Heart right ventricle (tissue), 16 donors: ENCODE results near the gene USP19. TPM values are rescaled to one million over a fixed set of nuclear protein-coding genes. Genes with fewer than 3 reads are reported as not detected.

Source experiments
- ATAC-seq, 8 donors: fragments of 200-7000 bp; cut with Tn5 transposase; one replicate each; pipeline ENCODE4 v1.9.1; 2020; ENCODE audit warnings: mild to moderate bottlenecking in 8 of 8, moderate library complexity in 8 of 8, moderate number of reproducible peaks in 1 of 8
- DNase-seq, 2 donors: peaks; one replicate each; pipeline ENCODE4 v3.0.0-alpha.2; 2020
- H3K27ac ChIP-seq, 10 donors: fragments of 200-600 bp; sonication (generic) in 2 of 10; one replicate each; pipeline versions ENCODE4 v1.5.0 to v1.8.0; 2020 to 2022; ENCODE audit warnings: mild to moderate bottlenecking in 3 of 10
- H3K27me3 ChIP-seq, 7 donors: fragments of 200-600 bp; one replicate each; pipeline ENCODE4 v1.8.0; 2021 to 2022; ENCODE audit warnings: mild to moderate bottlenecking in 2 of 7
- H3K36me3 ChIP-seq, 9 donors: fragments of 200-600 bp; sonication (generic) in 1 of 9; one replicate each; pipeline versions ENCODE4 v1.5.0 to v1.8.0; 2020 to 2022; ENCODE audit warnings: mild to moderate bottlenecking in 2 of 9
- H3K4me1 ChIP-seq, 9 donors: fragments of 200-600 bp; sonication (generic) in 1 of 9; one replicate each; pipeline versions ENCODE4 v1.5.0 to v1.8.0; 2020 to 2022; ENCODE audit warnings: mild to moderate bottlenecking in 4 of 9
- H3K4me3 ChIP-seq, 10 donors: fragments of 200-600 bp; sonication (generic) in 2 of 10; one replicate each; pipeline versions ENCODE4 v1.5.0 to v1.8.0; 2020 to 2022; ENCODE audit warnings: mild to moderate bottlenecking in 7 of 10, moderate library complexity in 2 of 10
- H3K9me3 ChIP-seq, 11 donors: fragments of 200-600 bp in 10 of 11; sonication (generic) in 2 of 11; one replicate each; pipeline versions ENCODE4 v1.5.0 to v1.8.0; 2013 to 2022; ENCODE audit warnings: mild to moderate bottlenecking in 2 of 11, control low read depth in 1 of 11, moderate library complexity in 1 of 11
- WGBS, 2 donors: extraction: QIAGEN DNeasy Blood & Tissue Kit; methylation state at CpG; one replicate each; pipeline ENCODE4 v1.1.7; 2013; ENCODE audit warnings: inconsistent platforms in 1 of 2; 5-methylcytosine and 5-hydroxymethylcytosine counted together
- intact Hi-C, 10 donors: fragments of 100-400 bp; cut with DNase I; formaldehyde crosslinking; loops; one replicate each; pipeline versions ENCODE4 v1.11.1 to v1.14.2; 2022
- polyA plus RNA-seq, 2 donors: library from polyadenylated mRNA; stranded (reverse); fragments of 200-250 nt; gene quantifications; one replicate each; pipeline ENCODE4 v1.2.3, GENCODE V29; 2013
- total RNA-seq, 10 donors: library from RNA; stranded (reverse); fragmentation: NEBNext Ultra II Directional in 3 of 10; extraction: Animal tissue kit (Norgen Biotek cat#: 25700) in 3 of 10; gene quantifications; one replicate each; pipeline versions ENCODE4 v1.2.1 to v1.2.4, GENCODE V29; 2021 to 2023
- TF ChIP-seq, protein P1 (sequence below), 9 donors: fragments of 200-600 bp; sonication (generic) in 2 of 9; IDR thresholded peaks; one replicate each; pipeline versions ENCODE4 v1.5.0 to v1.8.0; 2021 to 2022; ENCODE audit warnings: antibody characterized with exemption in 9 of 9, mild to moderate bottlenecking in 5 of 9, moderate library complexity in 1 of 9
- donor health status: Arrhythmogenic right ventricular cardiomyopathy.
- donor health status: ischemic (EF 13 %, LVEDD 7.1; RV severe dilation, severe dysfunction).
- donor health status: healthy with polysubstance abuse.
- donor health status: DM: no; HTN: yes; CAD: no.
- donor health status: DM: no; HTN: no; CAD: no.
- donor health status: ischemic (EF 25% LVEDD 6.9; RV normal size, moderate dysfunction).
- donor health status: ischemic (EF 25% LVEDD 5.7; RV mildly dilated, moderate dysfunction).
- donor health status: healthy.
- donor health status: DM: yes; HTN: yes; CAD: no.
- donor health status: Ischemic cardiomyopathy.
- donor health status: ischemic (EF 35%, LVEDD 5.7; RV mildly dilated, moderate dysfunction).
- donor health status: nonischemic (EF 11% LVEDD 7.7; RV severe dilation, severe dysfunction).
- donor health status: DM: yes; HTN: yes; CAD: no.
- donor health status: PGD.
- donor health status: ischemic (EF 29% LVEDD 5.4; RV normal size, mild dysfunction).
- donor health status: nonischemic (EF 23%, LVEDD 6.1; RV moderate dilation, normal function).

USP19 gene
- total and polyA plus RNA-seq, 12 donors: 18.1 to 78.1 (median 61.4) TPM

DNA sequence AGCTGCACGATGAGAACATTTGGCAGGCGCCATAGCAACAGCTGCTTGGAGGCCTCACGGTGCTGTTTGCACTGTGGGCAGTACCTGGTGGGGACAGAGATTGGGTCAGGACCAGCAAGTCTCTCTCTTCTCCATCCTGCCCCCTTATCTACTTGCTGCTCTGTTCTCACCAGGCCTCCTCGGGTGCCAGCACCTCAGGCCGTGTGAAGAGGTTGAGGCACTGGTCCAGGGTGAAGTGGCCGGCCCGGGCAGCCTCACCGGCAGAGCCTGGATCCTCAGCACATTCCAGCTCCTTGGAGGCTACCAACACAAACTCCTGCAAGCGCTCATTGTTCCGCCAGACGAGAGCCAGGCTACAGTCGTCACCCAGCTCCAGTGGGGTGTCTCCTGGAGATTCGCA is 9.8 kb downstream of the USP19 start:
- H3K36me3 ChIP-seq: peaks cover 0 to 98% (median 84%) of the 10 kb centered on the region in 9 donors
- no peak for ATAC-seq
- no peaks in the 10 kb centered on the region for H3K9me3 ChIP-seq
- DNase-seq: no peak
- H3K4me1 ChIP-seq: peaks cover 0 to 4% (median under 1%) of the 10 kb centered on the region in 9 donors
- 66 to 80% methylated on average over 13 of the region's 13 CpGs for WGBS, 2 donors
- H3K27me3 ChIP-seq: no peaks in the 10 kb centered on the region
- TF ChIP-seq, protein P1, sequence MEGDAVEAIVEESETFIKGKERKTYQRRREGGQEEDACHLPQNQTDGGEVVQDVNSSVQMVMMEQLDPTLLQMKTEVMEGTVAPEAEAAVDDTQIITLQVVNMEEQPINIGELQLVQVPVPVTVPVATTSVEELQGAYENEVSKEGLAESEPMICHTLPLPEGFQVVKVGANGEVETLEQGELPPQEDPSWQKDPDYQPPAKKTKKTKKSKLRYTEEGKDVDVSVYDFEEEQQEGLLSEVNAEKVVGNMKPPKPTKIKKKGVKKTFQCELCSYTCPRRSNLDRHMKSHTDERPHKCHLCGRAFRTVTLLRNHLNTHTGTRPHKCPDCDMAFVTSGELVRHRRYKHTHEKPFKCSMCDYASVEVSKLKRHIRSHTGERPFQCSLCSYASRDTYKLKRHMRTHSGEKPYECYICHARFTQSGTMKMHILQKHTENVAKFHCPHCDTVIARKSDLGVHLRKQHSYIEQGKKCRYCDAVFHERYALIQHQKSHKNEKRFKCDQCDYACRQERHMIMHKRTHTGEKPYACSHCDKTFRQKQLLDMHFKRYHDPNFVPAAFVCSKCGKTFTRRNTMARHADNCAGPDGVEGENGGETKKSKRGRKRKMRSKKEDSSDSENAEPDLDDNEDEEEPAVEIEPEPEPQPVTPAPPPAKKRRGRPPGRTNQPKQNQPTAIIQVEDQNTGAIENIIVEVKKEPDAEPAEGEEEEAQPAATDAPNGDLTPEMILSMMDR (IDR thresholded peaks at IDR 0.05): no peak
- H3K27ac ChIP-seq: no peak overlapping the region
- intact Hi-C loops: no loop called here
- H3K4me3 ChIP-seq: no peak overlapping the region

DNA sequence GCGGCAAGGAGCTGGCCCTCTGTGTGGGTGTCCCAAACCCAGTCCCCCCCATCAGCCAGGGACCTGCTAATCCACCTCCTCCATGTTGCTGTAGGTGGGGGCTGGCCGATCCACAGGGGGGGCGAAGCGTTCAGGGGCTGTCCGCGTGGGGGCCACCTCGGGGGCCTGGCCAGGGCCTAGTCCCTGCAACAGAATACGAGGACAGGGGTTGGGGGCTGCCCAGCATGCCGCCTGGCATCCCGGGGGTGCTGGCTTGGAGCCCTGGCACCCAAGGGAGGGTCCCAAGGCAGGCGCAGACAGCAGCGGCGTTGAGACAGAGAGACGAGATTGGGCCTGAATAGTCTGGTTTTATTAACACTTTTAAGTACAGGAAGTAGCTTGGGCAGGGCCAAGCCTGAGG is 12.3 kb downstream of the USP19 start:
- 79 to 83% methylated on average over 14 of the region's 14 CpGs for WGBS, 2 donors
- intact Hi-C loops: loop anchor here in 1 of 10 donors (10.0 kb wide), 1 partner anchor 336 kb away; no protein-coding TSS in a partner anchor
- ATAC-seq: no peak
- no peaks in the 10 kb centered on the region for H3K27me3 ChIP-seq
- no peaks in the 10 kb centered on the region for H3K9me3 ChIP-seq
- peaks cover 9 to 21% (median 16%) of the 10 kb centered on the region in 9 donors for H3K4me1 ChIP-seq
- DNase-seq: no peak
- H3K27ac ChIP-seq: no peak overlapping the region
- no peak overlapping the region for H3K4me3 ChIP-seq
- TF ChIP-seq, protein P1 (IDR thresholded peaks at IDR 0.05): no peak
- peaks cover 0 to 78% (median 60%) of the 10 kb centered on the region in 9 donors for H3K36me3 ChIP-seq

- peak; percentile 95 to 99 (median 98) for ATAC-seq
- Histone ChIP-seq H3K36me3 (peaks cover 5 to 78% (median 59%) of the 10 kb centered on the region in 9 donors), H3K27me3 (no peaks in the 10 kb centered on the region), H3K27ac (peak within 1 kb of the TSS; percentile 84 to 94 (median 91)), H3K4me3 (peak within 1 kb of the TSS; percentile 63 to 100 (median 86)), H3K9me3 (no peaks in the 10 kb centered on the region), H3K4me1 (peaks cover 12 to 27% (median 23%) of the 10 kb centered on the region in 9 donors)
- TF ChIP-seq, protein P1 (IDR thresholded peaks at IDR 0.05): no peak
- 1% methylated on average over 50 of the region's 50 CpGs for WGBS, 2 donors
- peak; percentile 94 to 97 for DNase-seq
- intact Hi-C loops: loop anchor here in 2 of 10 donors (1.0 to 10.0 kb wide), 2 partner anchors 10 to 340 kb away; partner anchors contain the start of gene QRICH1 (in 1 of the 2)
These were observed 16.0 kb downstream of the USP19 start, which contains the start of gene QARS1 for GRCh38 chr3:49104427-49105291. Gene QARS1, minus strand, starts transcription at chr3:49104757. Its CDS starts 24 bp downstream, at chr3:49104733.

DNA sequence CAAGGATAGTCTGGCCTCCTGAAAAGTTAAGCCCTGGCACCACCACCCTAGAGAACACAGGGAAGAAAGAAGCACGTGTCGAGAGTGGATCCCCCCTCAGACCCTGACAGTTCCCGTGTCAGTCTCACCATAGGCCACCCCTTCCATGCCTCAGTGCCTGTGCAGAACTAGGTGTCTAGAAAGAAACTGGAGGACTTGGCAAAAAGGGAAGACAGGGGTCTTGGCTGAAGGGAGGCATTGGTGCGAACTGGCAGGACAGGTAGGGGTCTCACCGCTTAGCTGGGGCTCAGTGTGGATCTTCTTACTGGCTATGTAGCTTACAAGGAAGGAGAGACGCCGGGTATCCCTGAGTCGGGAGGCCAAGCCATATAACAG is 16.6 kb downstream of the USP19 start:
- ATAC-seq (peak in 2 of 8 donors; percentile 0 to 1), DNase-seq (no peak)
- Histone ChIP-seq H3K4me1 (peaks cover 12 to 27% (median 23%) of the 10 kb centered on the region in 9 donors), H3K27me3 (no peaks in the 10 kb centered on the region), H3K36me3 (peaks cover 5 to 78% (median 59%) of the 10 kb centered on the region in 9 donors), H3K9me3 (no peaks in the 10 kb centered on the region), H3K27ac (peak overlapping the region; percentile 84 to 94 (median 91)), H3K4me3 (peak overlapping the region; percentile 63 to 100 (median 86))
- TF ChIP-seq, protein P1 (IDR thresholded peaks at IDR 0.05): no peak
- intact Hi-C loops: loop anchor here in 2 of 10 donors (1.0 to 10.0 kb wide), 2 partner anchors 10 to 341 kb away; partner anchors contain the start of gene QRICH1 (in 1 of the 2)
- 4% methylated on average over 8 of the region's 8 CpGs for WGBS, 2 donors
